HG02610 (cell line): ENCODE data around the gene ZDHHC24.

Experiments used
- ATAC-seq: cut with Tn5 transposase; IDR thresholded peaks from one replicate; pipeline ENCODE4 v1.9.1; 2021; ENCODE audit warnings: mild to moderate bottlenecking, moderate library complexity; ENCODE audit not compliant: unreplicated experiment

Gene ZDHHC24

DNA sequence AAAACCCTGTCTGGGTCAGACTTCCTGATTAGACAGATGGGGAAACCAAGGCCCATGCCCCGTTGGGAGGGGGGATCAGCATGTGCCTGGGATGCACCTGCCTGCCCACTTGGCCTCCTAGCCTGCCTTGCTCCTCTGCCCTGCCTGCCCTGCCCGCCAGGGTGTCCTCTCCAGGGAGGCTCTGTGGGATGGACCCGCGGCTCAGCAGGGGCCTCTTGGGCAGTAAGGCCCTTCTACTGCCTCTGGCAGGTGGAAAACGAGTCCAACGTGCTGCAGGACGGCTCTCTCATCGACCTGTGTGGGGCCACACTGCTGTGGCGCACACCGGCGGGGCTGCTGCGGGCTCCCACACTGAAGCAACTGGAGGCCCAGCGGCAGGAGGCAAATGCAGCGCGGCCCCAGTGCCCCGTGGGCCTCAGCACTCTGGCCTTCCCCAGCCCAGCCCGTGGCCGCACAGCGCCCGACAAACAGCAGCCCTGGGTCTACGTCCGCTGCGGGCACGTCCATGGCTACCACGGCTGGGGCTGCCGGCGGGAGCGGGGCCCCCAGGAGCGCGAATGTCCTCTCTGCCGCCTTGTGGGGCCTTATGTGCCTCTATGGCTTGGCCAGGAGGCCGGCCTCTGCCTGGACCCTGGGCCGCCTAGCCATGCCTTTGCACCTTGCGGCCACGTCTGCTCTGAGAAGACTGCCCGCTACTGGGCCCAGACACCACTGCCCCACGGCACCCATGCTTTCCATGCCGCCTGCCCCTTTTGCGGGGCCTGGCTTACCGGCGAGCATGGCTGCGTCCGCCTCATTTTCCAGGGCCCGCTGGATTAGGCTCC is 70.3 kb downstream of the ZDHHC24 start:
- ATAC-seq, result no peak

DNA sequence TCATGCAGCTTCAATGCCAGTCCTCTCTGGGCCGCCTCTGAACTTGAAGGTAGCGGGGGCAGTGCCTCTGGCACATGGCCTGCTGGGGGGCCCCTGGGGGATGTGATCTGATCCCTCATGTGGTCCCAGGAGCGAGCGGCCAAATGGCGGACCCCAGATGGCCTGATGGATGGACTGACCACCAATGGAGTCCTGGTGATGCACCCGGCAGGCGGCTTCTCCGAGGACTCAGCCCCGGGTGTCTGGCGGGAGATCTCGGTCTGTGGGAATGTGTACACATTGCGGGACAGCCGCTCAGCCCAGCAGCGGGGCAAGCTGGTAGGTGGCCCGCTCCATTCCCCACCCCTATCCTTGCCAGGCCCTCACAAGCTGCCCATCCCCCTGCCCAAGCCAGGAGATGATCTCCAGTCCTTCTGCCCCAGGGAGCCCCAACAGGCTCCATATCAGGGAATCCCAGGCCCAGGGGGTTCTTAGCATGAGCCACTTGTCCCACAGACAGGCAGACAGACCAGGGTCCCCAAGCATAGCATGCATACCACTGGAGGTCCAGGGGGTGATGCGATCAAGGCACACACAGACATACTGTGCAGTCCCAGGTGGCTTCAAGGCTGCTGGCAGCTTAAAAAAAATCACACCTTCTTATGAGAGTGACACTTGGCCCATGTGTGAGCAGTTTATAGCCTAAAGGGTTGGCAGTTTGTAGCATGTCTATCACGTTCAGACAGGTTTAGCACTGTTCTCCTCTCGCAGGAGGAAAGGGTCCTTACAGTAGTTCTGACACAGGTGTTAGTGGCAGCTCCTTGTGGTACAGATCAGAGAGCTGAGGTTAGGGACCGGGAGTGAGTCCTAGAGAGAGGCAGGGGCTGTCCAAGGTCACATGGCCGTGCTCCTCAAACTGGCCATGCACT is 72.0 kb downstream of the ZDHHC24 start:
- ATAC-seq, result no peak

- no peak for ATAC-seq
Measured at GRCh38 chr11:66473167-66473566, 72.7 kb downstream of the ZDHHC24 start.

GRCh38 chr11:66472054-66472453 is 73.8 kb downstream of the ZDHHC24 start:
- ATAC-seq, result no peak

DNA sequence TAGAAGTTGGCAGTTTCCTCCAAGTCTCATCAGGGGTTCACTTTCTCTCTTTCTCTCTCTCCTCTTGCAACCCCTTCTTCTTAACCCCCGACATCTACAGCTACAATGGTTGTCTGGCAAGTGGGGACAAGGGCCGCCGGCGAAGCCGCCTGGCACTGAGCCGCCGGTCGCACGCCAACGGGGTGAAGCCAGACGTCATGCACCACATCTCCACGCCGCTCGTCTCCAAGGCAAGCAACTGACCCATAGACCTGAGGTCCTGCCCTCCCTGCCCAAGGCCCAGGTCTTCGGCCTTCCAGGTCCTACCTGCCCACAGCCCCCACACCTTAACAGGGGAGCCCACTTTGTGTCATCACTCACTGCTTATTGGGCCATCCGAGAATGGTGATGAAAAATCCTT is 74.7 kb downstream of the ZDHHC24 start:
- no peak for ATAC-seq
